ENCODE data around the gene CNOT1.

DNA sequence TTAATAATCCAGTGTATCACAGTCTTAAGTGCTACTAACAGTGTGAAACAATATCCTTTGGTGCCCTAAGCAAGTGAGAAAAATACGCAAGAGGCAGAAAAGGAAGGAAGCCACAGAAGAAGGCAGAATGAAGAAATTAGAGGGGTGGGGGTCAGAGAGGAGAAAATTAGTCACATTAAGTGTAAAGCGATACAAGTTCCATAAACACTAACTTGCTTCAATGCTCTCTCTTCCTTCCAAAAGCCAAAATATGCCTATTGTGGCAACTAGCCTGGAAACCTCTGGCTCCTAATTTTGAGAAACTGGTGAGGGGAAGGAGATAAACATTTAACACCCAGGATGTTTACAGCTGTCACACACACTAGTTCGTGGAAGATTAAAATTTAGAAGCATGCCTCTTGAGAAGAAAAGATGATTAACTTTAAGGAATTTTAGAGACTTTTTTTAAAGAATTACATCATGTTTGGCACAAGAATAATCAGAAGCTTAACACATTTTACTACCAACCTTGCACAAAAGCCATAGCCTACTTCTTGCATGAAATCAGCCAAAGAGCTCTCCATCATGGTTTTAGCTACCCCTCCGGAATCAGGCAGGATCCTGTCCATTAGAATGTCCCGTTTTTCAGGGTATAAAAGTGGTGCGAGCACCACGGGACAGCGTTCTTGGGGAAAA is 44.7 kb downstream of the CNOT1 start:
- TF ChIP-seq POLR2A (IDR thresholded peaks at IDR 0.05; ENCODE audit: low read depth, low read length) (no peak), RAD51 (IDR thresholded peaks at IDR 0.05) (no peak), POLR2AphosphoS5 (IDR thresholded peaks at IDR 0.05; ENCODE audit: low read length) (no peak), HDAC2 (IDR thresholded peaks at IDR 0.05) (no peak), JUND (IDR thresholded peaks at IDR 0.05; ENCODE audit: low read depth, low read length) (no peak), RAD21 (IDR thresholded peaks at IDR 0.05; ENCODE audit: insufficient read depth, low read depth, low read length) (no peak), CTCF (IDR thresholded peaks at IDR 0.05 in 2 of 3, conservative IDR thresholded peaks at IDR 0.05 in 1 of 3; ENCODE audit: control insufficient read depth in 2 of 3, extremely low read depth in 1 of 3, insufficient read depth in 1 of 3, low read depth in 3 of 3, low read length in 3 of 3) (no peak), JUNB (IDR thresholded peaks at IDR 0.05) (no peak), BCL11A (IDR thresholded peaks at IDR 0.05; ENCODE audit: low read depth, low read length) (no peak), YY1 (IDR thresholded peaks at IDR 0.05; ENCODE audit: low read depth, low read length) (no peak), FOS (IDR thresholded peaks at IDR 0.05; ENCODE audit: borderline replicate concordance, extremely low read depth, insufficient read length) (no peak)
- TF ChIP-seq, protein P1, sequence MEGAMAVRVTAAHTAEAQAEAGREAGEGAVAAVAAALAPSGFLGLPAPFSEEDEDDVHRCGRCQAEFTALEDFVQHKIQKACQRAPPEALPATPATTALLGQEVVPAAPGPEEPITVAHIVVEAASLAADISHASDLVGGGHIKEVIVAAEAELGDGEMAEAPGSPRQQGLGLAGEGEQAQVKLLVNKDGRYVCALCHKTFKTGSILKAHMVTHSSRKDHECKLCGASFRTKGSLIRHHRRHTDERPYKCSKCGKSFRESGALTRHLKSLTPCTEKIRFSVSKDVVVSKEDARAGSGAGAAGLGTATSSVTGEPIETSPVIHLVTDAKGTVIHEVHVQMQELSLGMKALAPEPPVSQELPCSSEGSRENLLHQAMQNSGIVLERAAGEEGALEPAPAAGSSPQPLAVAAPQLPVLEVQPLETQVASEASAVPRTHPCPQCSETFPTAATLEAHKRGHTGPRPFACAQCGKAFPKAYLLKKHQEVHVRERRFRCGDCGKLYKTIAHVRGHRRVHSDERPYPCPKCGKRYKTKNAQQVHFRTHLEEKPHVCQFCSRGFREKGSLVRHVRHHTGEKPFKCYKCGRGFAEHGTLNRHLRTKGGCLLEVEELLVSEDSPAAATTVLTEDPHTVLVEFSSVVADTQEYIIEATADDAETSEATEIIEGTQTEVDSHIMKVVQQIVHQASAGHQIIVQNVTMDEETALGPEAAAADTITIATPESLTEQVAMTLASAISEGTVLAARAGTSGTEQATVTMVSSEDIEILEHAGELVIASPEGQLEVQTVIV (IDR thresholded peaks at IDR 0.05; ENCODE audit: borderline replicate concordance, partially characterized antibody), result no peak
- TF ChIP-seq, protein P2, sequence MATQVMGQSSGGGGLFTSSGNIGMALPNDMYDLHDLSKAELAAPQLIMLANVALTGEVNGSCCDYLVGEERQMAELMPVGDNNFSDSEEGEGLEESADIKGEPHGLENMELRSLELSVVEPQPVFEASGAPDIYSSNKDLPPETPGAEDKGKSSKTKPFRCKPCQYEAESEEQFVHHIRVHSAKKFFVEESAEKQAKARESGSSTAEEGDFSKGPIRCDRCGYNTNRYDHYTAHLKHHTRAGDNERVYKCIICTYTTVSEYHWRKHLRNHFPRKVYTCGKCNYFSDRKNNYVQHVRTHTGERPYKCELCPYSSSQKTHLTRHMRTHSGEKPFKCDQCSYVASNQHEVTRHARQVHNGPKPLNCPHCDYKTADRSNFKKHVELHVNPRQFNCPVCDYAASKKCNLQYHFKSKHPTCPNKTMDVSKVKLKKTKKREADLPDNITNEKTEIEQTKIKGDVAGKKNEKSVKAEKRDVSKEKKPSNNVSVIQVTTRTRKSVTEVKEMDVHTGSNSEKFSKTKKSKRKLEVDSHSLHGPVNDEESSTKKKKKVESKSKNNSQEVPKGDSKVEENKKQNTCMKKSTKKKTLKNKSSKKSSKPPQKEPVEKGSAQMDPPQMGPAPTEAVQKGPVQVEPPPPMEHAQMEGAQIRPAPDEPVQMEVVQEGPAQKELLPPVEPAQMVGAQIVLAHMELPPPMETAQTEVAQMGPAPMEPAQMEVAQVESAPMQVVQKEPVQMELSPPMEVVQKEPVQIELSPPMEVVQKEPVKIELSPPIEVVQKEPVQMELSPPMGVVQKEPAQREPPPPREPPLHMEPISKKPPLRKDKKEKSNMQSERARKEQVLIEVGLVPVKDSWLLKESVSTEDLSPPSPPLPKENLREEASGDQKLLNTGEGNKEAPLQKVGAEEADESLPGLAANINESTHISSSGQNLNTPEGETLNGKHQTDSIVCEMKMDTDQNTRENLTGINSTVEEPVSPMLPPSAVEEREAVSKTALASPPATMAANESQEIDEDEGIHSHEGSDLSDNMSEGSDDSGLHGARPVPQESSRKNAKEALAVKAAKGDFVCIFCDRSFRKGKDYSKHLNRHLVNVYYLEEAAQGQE (IDR thresholded peaks at IDR 0.05; ENCODE audit: low read depth, low read length), result no peak
